Neural progenitor cell (in vitro differentiated cells): Measurements from ENCODE around the gene MYL12B. TPM values are rescaled to one million over a fixed set of nuclear protein-coding genes. Genes with fewer than 3 reads are reported as not detected.
A peak's percentile ranks its signal among the peaks of the same experiment; 100 is the strongest.

ENCODE experiments used
- DNase-seq: peaks from one replicate; pipeline ENCODE4 v3.0.0-alpha.2; 2016; ENCODE audit warnings: low spot score
- H2AFZ ChIP-seq: fragments of 200-600 bp; sonication (generic); replicated peaks from 2 replicates; pipeline ENCODE4 v1.6.1; 2016; ENCODE audit warnings: antibody characterized with exemption
- H3F3A ChIP-seq: fragments of 200-600 bp; sonication (generic); 2 replicates; pipeline ENCODE4 v1.6.1; 2016; ENCODE audit warnings: antibody characterized with exemption, low read depth
- H3K27ac ChIP-seq: fragments of 200-600 bp; sonication (generic); 2 replicates; pipeline ENCODE4 v1.5.1; 2016; ENCODE audit warnings: mild to moderate bottlenecking
- H3K27me3 ChIP-seq: fragments of 200-600 bp; sonication (generic); 2 replicates; pipeline ENCODE4 v1.6.1; 2016; ENCODE audit warnings: mild to moderate bottlenecking, moderate library complexity
- H3K36me3 ChIP-seq: fragments of 200-600 bp; sonication (generic); 2 replicates; pipeline ENCODE4 v1.5.1; 2016
- H3K4me1 ChIP-seq: fragments of 200-600 bp; sonication (generic); 2 replicates; pipeline ENCODE4 v1.6.1; 2016; ENCODE audit warnings: mixed run types
- H3K4me2 ChIP-seq: fragments of 200-600 bp; sonication (generic); 2 replicates; pipeline ENCODE4 v1.6.1; 2016
- H3K4me3 ChIP-seq: fragments of 200-600 bp; sonication (generic); 2 replicates; pipeline ENCODE4 v1.5.1; 2016
- H3K79me2 ChIP-seq: fragments of 200-600 bp; sonication (generic); 2 replicates; pipeline ENCODE4 v1.6.1; 2016; ENCODE audit warnings: low read depth
- H3K9ac ChIP-seq: fragments of 200-600 bp; sonication (generic); 2 replicates; pipeline ENCODE4 v1.6.1; 2016
- H3K9me3 ChIP-seq: fragments of 200-600 bp; sonication (generic); 2 replicates; pipeline ENCODE4 v1.5.1; 2016; ENCODE audit warnings: low read depth
- H4K20me1 ChIP-seq: fragments of 200-600 bp; sonication (generic); 2 replicates; pipeline ENCODE4 v1.6.1; 2016; ENCODE audit warnings: low read depth
- H3K27ac Mint-ChIP-seq: 3 replicates; pipeline ENCODE4 v1.8.0; 2021; ENCODE audit warnings: mixed read lengths
- H3K27me3 Mint-ChIP-seq: 2 replicates; pipeline ENCODE4 v1.8.0; 2022; ENCODE audit warnings: low read depth, mild to moderate bottlenecking, inconsistent platforms, moderate library complexity, mixed read lengths; ENCODE audit not compliant: insufficient read depth
- H3K36me3 Mint-ChIP-seq: 3 replicates; pipeline ENCODE4 v1.8.0; 2021; ENCODE audit warnings: mixed read lengths
- H3K4me1 Mint-ChIP-seq: 3 replicates; pipeline ENCODE4 v1.8.0; 2021; ENCODE audit warnings: mixed read lengths
- H3K4me3 Mint-ChIP-seq: 3 replicates; pipeline ENCODE4 v1.8.0; 2021; ENCODE audit warnings: mild to moderate bottlenecking, moderate library complexity, mixed read lengths
- H3K9me3 Mint-ChIP-seq: 3 replicates; pipeline ENCODE4 v1.8.0; 2020; ENCODE audit warnings: mixed read lengths
- EZH2 ChIP-seq: fragments of 200-600 bp; sonication (generic); IDR thresholded peaks from 2 replicates; pipeline ENCODE4 v1.6.1; 2017; ENCODE audit warnings: antibody characterized with exemption, mild to moderate bottlenecking, moderate library complexity
- EZH2phosphoT487 ChIP-seq: fragments of 200-600 bp; sonication (generic); IDR thresholded peaks from 2 replicates; pipeline ENCODE4 v1.6.1; 2017; ENCODE audit warnings: antibody characterized with exemption
- total RNA-seq: library from RNA; depleted of rRNA; stranded (reverse); fragments of >200 nt; gene quantifications from 2 replicates; pipeline ENCODE4 v1.2.3, GENCODE V29; 2015; ENCODE audit warnings: low replicate concordance
- TF ChIP-seq, protein P1 (sequence below): fragments of 200-600 bp; sonication (generic); IDR thresholded peaks from 2 replicates; pipeline ENCODE4 v1.5.1; 2017; ENCODE audit warnings: antibody characterized with exemption, mild to moderate bottlenecking

The MYL12B gene
- total RNA-seq, 1 donor from 2014 or later, result 152 TPM

DNA sequence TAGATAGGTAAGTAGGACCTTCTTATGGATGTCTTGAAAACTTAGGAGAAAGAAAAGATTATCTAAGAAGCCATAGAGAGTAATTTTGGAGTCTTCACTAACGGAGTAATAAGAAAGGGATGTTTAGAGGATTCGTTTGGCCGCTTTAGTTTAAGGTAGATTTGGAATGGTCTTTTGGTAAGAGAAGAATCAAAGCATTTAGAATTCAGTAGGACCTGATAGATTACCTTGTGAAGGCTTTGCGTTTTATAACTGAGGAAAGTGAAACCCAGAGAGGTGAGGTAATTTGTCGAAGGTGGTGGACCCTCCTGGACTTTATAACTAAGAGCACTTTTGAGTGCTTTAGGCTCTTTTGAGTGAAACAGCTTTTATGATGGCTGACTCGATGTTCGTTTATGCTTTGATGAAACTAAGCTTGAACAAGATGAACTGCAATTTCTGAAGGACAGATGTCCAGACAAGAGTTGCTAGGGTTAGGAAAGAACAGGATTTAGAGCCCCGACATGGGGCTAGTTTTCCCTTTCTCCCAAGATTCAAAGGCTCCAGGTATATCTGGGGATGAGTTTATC is 1.3 kb downstream of the MYL12B start:
- no peak for DNase-seq
- H3K36me3 Mint-ChIP-seq, result no peaks in the 10 kb centered on the region

DNA sequence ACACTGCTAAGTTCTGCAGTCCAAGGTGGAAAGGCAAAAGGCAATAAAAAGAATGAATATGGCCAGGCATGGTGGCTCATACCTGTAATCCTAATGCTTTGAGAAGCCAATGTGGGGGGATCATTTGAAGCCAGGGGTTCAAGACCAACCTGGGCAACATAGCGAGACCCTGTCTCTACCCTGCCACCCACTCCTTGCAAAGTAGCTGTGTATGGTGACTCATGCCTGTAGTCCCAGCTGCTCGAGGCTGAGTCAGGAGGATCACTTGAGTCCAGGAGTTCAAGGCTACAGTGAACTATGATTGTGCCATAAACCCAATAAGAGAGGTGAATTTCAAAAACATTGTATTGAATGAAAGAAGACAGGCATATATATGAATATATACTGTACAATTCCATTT is 2.4 kb downstream of the MYL12B start:
- H3K4me3 Mint-ChIP-seq, result peak overlapping the region; percentile 22
- Histone ChIP-seq H3K9me3 (no peaks in the 10 kb centered on the region), H3K4me2 (no peak overlapping the region), H2AFZ (no peak overlapping the region), H3K9ac (no peak overlapping the region), H3K27me3 (no peaks in the 10 kb centered on the region), H3K36me3 (no peaks in the 10 kb centered on the region), H3K4me1 (peaks cover 18% of the 10 kb centered on the region), H3K79me2 (peaks cover 81% of the 10 kb centered on the region), H3K4me3 (no peak overlapping the region), H3K27ac (no peak overlapping the region), H4K20me1 (peaks cover 65% of the 10 kb centered on the region), H3F3A (peaks cover 15% of the 10 kb centered on the region)
- no peak overlapping the region for H3K27ac Mint-ChIP-seq
- DNase-seq, result no peak
- no peaks in the 10 kb centered on the region for H3K27me3 Mint-ChIP-seq
- H3K9me3 Mint-ChIP-seq, result no peaks in the 10 kb centered on the region
- H3K36me3 Mint-ChIP-seq, result no peaks in the 10 kb centered on the region
- peaks cover 36% of the 10 kb centered on the region for H3K4me1 Mint-ChIP-seq
- TF ChIP-seq EZH2, result no peak
- TF ChIP-seq EZH2phosphoT487, result no peak
- TF ChIP-seq, protein P1, sequence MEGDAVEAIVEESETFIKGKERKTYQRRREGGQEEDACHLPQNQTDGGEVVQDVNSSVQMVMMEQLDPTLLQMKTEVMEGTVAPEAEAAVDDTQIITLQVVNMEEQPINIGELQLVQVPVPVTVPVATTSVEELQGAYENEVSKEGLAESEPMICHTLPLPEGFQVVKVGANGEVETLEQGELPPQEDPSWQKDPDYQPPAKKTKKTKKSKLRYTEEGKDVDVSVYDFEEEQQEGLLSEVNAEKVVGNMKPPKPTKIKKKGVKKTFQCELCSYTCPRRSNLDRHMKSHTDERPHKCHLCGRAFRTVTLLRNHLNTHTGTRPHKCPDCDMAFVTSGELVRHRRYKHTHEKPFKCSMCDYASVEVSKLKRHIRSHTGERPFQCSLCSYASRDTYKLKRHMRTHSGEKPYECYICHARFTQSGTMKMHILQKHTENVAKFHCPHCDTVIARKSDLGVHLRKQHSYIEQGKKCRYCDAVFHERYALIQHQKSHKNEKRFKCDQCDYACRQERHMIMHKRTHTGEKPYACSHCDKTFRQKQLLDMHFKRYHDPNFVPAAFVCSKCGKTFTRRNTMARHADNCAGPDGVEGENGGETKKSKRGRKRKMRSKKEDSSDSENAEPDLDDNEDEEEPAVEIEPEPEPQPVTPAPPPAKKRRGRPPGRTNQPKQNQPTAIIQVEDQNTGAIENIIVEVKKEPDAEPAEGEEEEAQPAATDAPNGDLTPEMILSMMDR, result no peak

More for the DNA sequence above, 1.3 kb downstream of the MYL12B start:
- Histone ChIP-seq H3K4me3 (peak overlapping the region; percentile 81), H3K9me3 (no peaks in the 10 kb centered on the region), H4K20me1 (peaks cover 59% of the 10 kb centered on the region), H3K4me2 (peak overlapping the region; percentile 90), H3K36me3 (no peaks in the 10 kb centered on the region), H3K79me2 (peaks cover 70% of the 10 kb centered on the region), H2AFZ (no peak overlapping the region), H3K27me3 (no peaks in the 10 kb centered on the region), H3F3A (peaks cover 23% of the 10 kb centered on the region), H3K4me1 (peaks cover 18% of the 10 kb centered on the region), H3K27ac (no peak overlapping the region), H3K9ac (peak overlapping the region; percentile 99)
- no peak for TF ChIP-seq EZH2phosphoT487
- no peak for TF ChIP-seq EZH2
- TF ChIP-seq, protein P1, result no peak
- peaks cover 36% of the 10 kb centered on the region for H3K4me1 Mint-ChIP-seq
- H3K4me3 Mint-ChIP-seq, result peak overlapping the region; percentile 93
- no peaks in the 10 kb centered on the region for H3K9me3 Mint-ChIP-seq
- peak overlapping the region; percentile 73 for H3K27ac Mint-ChIP-seq
- no peaks in the 10 kb centered on the region for H3K27me3 Mint-ChIP-seq

DNA sequence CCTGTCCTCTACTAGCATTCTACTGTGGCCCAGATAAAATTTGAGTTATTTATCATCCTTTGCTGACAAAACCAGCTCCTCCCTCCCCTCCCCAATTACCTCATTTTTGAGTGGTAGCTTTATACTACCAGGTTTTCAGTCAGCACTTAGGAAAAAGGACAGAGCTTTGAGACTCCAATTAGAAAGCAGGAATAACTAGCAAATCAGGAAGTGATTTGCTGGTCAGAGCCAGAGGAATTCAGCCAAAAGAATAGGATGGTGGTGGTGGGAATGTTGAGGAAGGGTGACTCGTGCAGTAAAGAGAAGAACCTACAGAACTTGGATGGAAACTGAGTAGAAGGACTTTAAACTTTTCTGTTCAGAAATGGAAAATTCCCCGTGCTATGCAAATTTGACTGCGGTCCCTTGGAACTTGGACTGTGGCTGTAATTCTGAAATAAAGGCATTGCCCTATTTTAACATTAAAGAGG is 3.7 kb downstream of the MYL12B start:
- peaks cover 65% of the 10 kb centered on the region for H4K20me1 ChIP-seq

More for the DNA sequence above, 3.7 kb downstream of the MYL12B start:
- Histone ChIP-seq H3K9ac (no peak overlapping the region), H3F3A (peaks cover 12% of the 10 kb centered on the region), H2AFZ (no peak overlapping the region), H3K27ac (no peak overlapping the region), H3K79me2 (peaks cover 93% of the 10 kb centered on the region), H3K4me1 (peaks cover 15% of the 10 kb centered on the region), H3K4me3 (no peak overlapping the region), H3K4me2 (no peak overlapping the region), H3K27me3 (no peaks in the 10 kb centered on the region), H3K36me3 (no peaks in the 10 kb centered on the region), H3K9me3 (no peaks in the 10 kb centered on the region)
- Mint-ChIP-seq H3K27me3 (no peaks in the 10 kb centered on the region), H3K9me3 (no peaks in the 10 kb centered on the region), H3K36me3 (no peaks in the 10 kb centered on the region), H3K4me3 (no peak overlapping the region), H3K27ac (no peak overlapping the region), H3K4me1 (peaks cover 33% of the 10 kb centered on the region)
- TF ChIP-seq EZH2phosphoT487 (no peak), EZH2 (no peak)
- TF ChIP-seq, protein P1, result no peak
- DNase-seq, result peak; percentile 17
